Choroid plexus epithelial cell (primary cell): Measurements from ENCODE around the gene CHST15.

Experiments
- DNase-seq: peaks from one replicate; pipeline ENCODE4 v3.0.0-alpha.2; 2010; ENCODE audit warnings: low read depth
- H3K4me3 ChIP-seq: 2 replicates; pipeline ENCODE4 v1.5.1; 2011; ENCODE audit warnings: low read depth, mild to moderate bottlenecking, control low read depth, low read length, moderate library complexity
- CTCF ChIP-seq: conservative IDR thresholded peaks from 2 replicates; pipeline ENCODE4 v1.5.1; 2011; ENCODE audit warnings: low read depth, mild to moderate bottlenecking, control low read depth, inconsistent platforms, low read length, moderate library complexity

The CHST15 gene

GRCh38 chr10:123966896-123967231, 126.5 kb downstream of the CHST15 start:
- DNase-seq = no peak
- H3K4me3 ChIP-seq = no peak overlapping the region
- no peak for TF ChIP-seq CTCF

GRCh38 chr10:123965973-123966895, 127.2 kb downstream of the CHST15 start:
- H3K4me3 ChIP-seq = no peak overlapping the region
- DNase-seq = no peak
- TF ChIP-seq CTCF = no peak

GRCh38 chr10:123964953-123965352, 128.4 kb downstream of the CHST15 start:
- no peak for DNase-seq
- TF ChIP-seq CTCF = no peak
- no peak overlapping the region for H3K4me3 ChIP-seq

GRCh38 chr10:123962756-123963530, 130.5 kb downstream of the CHST15 start:
- no peak for TF ChIP-seq CTCF

GRCh38 chr10:123958241-123958640, 135.2 kb downstream of the CHST15 start:
- no peak overlapping the region for H3K4me3 ChIP-seq
- TF ChIP-seq CTCF = no peak
- no peak for DNase-seq

More at GRCh38 chr10:123962756-123963530, 130.5 kb downstream of the CHST15 start:
- no peak overlapping the region for H3K4me3 ChIP-seq
- DNase-seq = no peak
